ENCODE results near the gene GRAMD4.

- TF ChIP-seq RFX5 (IDR thresholded peaks at IDR 0.05; ENCODE audit: low read depth, low read length) (no peak), WRNIP1 (IDR thresholded peaks at IDR 0.05; ENCODE audit: borderline replicate concordance, low read depth, low read length) (no peak), SREBF2 (IDR thresholded peaks at IDR 0.05; ENCODE audit: low read length) (no peak), ZBED1 (IDR thresholded peaks at IDR 0.05; ENCODE audit: borderline replicate concordance) (no peak)
Observed at GRCh38 chr22:46690146-46690545, 70.0 kb downstream of the GRAMD4 start.
